NCI-H128 (cell line): ENCODE data around the gene RASSF7.

Source experiments
- DNase-seq: peaks from one replicate; lab custom pipeline; 2025; ENCODE audit not compliant: unreplicated experiment; lab: John Stamatoyannopoulos, UW

RASSF7 gene

DNA sequence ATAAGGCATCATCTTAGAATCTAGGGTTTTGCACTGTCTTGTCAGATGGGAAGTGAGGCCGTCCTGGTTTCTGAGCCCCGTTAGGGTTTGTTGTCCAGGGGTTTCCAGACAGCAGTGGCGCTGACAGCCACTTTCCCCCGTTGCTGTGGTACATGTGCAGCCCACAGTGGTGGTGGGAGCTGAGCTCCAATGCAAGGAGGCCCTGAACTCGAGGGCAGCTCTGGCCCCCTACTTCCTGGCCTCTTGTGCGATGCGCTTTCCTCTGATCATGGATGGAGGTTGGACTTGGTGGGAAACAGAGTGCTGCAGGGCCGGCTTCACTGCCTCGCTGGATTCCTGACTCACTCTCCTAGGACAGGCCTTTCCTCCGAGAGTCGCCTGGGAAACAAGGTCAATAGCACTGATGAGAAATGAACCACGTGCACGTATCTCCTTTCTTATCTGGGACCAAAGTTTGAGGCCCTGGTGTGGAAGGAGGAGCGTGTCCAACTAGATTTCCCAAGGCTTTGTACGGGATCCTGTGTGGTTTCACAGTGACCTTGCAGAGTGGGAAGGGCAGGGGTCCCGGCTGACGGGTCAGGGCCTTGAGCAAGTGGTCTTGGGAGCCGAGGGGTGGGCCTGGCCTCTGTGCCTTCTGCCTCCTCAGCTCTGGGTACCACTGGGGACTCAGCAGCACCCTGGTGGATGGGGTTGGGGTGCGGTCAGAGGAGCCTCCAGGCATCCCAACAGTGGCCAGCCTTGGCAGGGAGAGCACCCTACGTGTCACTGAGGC, 19.2 kb downstream of the RASSF7 start:
- no peak for DNase-seq

DNA sequence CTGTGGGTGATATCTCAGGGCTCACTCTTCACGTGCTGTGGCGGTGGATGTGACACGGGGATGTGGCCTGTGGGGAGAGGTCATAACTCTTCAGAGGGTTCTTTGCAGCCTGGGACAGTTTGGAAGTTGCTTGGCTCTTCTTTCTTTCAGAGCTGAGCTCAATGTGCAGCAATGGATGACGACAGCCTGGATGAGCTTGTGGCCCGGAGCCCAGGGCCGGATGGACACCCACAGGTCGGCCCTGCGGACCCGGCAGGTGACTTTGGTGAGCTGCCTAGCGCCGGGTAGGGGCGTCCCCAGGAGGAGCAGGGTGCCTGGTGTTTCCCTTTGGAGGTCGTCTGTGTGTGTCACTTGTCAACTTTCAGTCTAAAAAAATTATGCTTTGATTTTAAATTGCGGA, 20.6 kb downstream of the RASSF7 start:
- no peak for DNase-seq

DNA sequence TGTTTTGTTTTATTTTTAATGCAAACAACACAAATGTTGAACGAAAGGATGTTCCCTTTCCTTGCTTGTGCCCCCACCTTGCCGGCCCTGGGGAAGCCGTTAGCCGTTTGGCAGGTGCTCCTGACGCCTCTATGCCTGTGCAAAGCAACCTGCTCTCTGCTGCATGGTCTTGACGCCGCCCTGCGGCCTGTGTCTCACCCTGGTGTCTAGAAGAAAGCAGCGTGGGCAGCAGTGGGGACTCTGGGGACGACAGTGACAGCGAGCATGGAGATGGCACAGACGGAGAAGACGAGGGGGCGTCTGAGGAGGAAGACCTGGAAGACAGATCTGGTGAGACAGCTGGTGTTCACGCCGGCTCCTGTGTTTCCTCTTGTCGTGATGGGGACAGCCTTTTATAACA, 21.0 kb downstream of the RASSF7 start:
- no peak for DNase-seq

DNA sequence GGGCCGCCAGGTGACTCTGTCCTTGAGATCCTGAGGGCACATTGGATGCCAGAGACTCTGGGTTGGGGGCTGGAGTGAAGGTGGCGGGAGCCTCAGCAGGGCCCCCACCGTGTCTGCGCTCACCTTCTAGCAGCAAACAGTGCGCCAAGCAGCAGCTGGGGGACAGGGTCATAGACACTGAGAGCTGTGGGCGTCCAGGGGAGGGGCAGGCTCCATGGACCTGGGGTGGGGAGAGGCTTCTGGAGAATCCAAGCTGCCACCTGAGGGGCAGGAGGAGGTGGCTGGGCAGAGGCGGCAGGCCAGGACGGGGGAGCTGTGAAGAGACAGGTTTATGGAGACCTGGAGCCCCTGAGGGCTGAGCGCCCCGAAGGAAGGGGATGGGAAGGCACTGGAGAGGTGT, 23.5 kb downstream of the RASSF7 start:
- no peak for DNase-seq

DNA sequence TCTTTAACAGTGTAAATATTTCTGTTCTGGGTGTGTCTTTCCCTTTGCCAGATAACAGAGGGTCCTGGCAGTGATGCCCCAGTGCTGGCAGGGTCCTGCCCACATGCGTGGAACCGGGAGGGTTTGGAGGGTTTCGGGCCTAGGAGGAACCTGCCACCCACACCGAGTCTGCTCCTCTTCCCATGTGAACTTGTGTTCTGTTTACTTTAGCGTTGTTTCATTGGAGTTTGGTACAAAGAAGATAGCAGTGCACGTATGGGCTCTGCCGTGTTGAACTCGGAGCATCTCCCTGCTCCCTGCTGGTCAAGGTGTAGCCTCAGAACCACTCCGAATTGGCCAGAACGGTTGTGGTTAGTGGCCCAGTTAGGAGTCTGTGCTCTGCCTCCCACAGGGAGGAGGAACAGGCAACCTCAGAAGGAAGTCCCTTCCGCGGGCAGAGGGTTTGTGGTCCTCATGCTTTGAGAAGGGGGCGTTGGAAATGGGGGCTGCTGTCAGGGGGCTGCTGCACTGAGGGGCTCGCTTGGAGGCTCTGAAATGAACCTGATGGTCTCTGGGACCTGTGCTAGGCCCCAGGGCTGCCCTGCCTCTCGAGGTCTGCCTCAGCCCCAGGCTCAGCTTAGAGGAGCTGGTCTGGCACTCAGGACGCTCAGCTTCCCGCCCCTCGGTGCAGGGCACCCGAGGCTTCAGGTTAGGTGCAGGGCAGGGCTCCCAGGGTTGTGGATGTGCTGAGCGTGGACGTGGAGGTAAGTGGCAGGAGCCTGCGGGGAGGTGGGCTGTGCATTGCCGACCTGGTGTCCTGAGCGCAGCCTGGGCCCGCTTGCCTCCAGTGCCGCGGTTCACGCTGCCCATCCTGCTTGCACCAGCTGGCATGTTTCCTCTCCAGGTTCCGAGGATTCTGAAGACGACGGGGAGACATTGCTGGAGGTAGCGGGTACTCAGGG, 25.9 kb downstream of the RASSF7 start:
- no peak for DNase-seq

DNA sequence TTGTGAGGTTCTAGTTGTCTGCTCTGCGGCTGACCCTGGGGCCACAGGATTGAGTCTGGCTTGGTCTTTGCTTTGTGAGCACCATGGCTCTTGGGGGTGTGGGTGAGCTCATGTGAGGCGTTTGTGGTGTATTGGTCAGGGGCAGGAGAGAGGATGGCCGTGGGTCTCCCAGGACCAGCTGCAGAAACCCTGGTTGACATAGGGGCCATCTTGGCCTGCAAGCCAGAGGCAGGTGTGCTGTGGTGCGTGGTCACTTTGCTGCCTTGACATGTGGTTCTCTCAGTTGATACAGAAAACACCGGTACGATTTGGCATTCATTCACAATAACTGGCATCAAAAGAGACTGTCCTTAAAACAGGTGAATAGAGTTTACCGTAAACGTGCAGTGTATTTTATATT, 26.8 kb downstream of the RASSF7 start:
- DNase-seq = no peak

DNA sequence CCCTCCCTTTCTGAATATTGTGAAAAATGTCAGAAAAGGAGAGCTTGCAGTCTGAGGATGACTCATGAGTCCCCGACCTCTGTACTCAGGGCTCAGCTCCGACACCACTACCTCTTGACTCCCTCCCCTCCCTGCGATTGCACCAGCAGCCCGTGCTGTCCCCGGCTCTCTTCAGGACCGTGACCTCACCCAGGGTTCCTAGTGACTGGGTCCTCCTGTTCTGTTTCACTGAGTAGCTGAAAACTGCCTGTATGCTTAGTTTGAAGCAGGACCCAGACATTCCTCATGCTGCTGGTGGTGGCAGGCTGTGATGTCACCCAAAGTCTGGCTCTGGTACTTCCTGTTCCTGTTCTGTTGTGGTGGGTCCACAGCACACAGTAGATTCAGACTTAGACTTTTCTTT, 27.2 kb downstream of the RASSF7 start:
- DNase-seq = no peak

DNA sequence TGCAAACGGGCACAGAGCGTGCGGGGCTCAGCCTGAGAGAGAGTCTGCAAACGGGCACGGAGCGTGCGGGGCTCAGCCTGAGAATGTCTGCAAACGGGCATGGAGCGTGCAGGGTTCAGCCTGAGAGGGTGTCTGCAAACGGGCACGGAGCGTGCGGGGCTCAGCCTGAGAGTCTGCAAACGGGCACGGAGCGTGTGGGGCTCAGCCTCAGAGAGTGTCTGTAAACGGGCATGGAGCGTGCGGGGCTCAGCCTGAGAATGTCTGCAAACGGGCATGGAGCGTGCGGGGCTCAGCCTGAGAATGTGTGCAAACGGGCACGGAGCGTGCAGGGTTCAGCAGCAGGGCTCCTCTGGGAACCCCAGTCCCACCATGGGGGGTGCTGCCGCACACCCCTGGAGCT, 29.0 kb downstream of the RASSF7 start:
- DNase-seq = no peak

DNA sequence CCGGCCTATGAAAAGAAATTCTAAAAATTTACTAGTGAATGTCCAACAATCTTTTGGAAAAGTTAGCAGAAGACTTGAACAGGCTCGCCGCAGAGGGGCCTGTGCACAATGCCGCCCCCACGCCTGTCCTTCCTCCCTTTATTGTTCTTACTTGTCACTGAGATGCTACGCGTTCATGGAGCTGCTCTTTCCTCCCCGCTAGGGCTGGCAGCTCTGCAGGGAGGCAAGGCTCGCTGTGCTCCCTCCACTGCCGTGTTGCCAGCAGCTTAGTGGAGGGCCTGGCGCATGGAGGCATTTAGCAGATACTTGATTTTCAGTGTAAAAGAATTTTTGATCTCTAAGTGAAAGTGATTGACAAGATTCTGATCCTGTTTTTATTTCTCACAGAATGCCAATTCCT, 30.2 kb downstream of the RASSF7 start:
- no peak for DNase-seq

DNA sequence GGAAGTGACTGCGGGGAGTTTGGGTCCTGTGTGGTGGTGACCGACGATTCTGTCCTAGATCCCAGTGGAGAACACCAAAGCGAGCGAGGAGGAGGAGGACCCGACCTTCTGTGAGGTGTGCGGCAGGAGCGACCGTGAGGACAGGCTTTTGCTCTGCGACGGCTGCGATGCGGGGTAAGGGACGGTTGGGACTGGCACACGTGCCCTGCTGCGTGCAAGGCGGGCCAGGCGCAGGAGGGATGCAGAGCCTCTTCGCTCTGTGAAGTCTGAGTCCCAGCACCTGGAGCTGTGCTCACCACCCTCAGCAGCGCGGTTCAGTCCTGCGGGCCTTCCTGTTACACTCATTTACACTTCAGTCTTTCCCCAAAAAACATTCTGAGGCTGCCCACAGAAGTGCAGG, 31.7 kb downstream of the RASSF7 start:
- no peak for DNase-seq

DNA sequence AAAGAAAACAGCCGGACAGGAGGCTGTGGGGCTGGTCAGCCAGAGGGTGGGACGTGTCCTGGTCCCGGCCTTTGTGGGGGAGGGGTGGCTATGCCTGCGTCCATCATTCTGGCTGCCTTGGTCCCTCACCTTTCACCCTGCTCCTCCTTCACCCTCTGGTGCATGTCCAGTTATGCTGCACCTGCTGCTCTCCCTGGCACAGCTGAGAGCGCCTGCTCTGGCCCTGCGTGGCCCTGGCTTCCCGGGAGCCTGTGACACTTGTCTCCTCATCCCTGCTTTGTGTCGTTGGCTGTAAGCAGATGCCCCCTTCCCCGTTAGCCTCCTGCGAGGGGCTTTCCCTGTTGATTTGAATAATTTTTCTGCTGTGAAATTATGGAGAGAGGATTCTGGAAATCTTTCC, 32.1 kb downstream of the RASSF7 start:
- DNase-seq = no peak

DNA sequence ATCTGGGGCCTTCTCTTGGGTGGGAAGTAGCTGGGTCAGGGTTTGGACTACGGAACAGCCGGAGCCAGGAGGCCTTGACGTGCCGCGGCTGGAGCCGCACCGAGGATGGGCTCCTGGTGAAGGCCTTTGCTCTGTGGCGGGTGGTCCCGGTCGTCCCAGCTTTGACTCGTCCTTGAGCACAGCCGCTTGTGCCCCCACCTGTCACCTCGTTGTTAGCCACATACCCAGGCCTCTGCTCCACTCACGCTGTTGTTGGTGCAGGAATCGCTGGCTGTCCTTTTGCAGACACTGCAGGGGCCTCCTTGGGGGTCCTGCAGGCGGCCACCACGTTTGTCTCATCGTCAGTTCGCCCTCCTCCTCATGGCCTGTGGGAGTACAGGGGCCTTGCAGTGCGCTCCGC, 32.6 kb downstream of the RASSF7 start:
- DNase-seq = no peak

DNA sequence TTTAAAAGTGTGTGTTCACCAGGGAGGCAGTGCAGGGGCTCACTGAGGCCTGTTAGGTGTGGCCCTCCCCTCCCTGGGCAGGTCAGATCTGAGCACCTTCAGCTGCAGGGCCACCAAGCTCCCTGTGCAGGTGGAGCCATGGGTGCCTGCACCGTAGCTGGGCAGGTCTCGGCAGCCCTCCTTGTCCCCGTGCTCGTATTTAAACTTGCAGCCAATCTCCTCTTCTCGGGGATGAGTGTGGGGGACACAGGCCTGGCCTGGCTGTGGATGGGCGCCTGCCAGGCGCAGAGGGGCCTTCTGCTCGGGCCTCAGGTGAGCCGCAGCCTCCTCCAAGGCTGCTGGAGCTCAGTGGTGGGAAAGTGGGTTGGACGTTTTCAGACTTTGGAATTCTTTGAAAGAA, 34.6 kb downstream of the RASSF7 start:
- DNase-seq = no peak

DNA sequence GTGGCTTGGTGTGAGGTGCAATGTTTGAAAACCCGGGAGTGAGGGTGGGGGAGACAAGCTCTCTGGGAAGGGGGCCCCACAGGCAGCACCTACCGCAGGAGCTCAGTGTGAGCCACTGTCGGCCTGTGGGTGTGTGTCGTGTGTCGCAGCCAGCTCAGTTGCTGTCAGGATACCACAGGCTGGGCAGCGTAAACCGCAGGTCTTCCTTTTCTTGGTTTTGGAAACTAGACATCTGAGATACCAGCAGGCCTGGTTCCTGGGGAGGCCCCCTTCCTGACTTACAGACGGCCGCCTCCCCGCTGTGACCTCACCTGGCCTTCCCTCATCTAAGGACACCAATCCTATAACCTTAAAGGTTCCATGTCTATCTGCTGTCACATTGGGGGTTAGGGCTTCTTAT, 35.6 kb downstream of the RASSF7 start:
- no peak for DNase-seq

DNA sequence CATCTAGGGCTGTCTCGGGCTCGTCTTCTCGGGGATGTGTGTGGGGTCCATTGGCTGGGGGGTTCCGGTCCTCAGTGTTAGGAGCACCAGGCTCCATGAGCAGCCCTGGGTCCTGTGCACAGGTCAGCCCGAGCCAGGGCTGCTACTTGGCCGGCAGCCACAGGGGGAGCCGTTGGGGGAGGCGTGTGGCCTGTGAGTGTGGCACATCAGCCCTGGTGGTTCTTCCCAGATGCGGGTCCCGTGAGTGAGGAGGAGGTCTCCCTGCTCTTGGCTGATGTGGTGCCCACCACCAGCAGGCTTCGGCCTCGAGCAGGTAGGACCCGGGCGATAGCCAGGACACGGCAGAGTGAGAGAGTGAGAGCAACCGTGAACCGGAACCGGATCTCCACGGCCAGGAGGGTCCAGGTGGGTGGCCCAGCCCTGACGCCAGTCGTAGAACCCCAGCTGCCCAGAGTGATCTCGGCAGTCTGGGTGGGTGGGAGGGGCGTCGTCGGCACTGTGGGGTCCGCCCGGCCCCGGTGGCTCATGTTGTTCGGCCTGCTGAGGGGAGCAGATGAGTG, 36.5 kb downstream of the RASSF7 start:
- no peak for DNase-seq

DNA sequence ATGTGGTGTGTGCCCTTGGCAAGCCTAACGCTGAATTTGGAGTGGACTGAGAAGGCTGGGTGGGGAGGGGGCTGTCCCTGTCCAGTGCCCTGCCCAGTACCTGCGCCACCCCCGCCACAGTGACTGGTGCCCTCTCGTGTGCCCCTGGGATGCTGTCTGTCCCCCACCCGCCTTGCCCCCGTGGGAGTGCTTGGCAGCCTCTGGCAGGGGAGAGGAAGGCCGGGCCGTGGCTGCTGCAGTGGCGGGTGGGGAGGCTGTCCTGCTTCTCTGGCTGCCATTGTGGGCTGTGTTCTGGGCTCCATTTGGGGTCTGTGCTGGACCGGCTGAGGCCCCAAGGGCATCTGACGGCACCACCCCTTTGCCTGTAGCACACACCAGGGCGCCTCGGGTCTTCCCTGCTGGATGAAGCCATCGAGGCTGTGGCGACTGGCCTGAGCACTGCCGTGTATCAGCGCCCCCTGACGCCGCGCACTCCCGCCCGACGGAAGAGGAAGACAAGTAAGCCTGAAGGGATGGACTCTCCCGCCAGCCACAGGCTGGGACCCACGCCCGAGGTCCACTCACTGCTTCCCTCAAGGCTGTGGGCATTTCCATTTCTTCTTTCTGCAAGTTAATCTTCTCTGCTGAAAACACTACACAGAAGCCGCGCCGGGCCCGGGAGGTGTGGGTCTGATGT, 37.4 kb downstream of the RASSF7 start:
- DNase-seq = no peak

DNA sequence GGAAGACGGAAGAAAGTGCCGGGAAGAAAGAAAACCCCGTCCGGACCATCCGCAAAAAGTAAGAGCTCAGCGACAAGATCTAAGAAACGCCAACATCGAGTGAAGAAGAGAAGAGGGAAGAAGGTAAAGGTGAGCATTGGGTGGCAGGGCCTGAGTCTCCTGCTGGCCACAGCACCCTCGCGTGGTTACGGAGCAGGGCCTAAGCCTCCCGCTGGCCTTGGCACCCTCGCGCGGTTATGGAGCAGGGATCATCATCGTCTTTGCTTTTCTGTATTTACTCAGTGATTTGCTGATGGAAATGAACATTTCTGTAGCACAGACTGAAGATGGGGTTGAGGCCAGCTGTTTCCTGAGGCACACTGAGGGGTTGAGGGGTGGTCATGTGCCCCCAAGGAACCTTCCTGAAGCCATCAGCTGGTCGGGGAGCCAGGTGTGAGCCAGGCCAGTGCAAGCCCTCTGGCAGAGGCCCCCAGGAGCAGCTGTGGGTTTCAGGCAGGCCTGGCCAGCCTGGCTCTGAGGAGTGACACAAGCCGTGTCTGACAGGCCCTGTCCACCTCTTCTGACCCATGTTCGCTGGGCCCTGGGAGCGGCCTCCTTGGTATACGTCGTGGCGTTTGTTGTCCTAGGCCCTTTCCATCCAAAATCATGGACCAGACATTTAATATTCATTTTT, 40.9 kb downstream of the RASSF7 start:
- no peak for DNase-seq

DNA sequence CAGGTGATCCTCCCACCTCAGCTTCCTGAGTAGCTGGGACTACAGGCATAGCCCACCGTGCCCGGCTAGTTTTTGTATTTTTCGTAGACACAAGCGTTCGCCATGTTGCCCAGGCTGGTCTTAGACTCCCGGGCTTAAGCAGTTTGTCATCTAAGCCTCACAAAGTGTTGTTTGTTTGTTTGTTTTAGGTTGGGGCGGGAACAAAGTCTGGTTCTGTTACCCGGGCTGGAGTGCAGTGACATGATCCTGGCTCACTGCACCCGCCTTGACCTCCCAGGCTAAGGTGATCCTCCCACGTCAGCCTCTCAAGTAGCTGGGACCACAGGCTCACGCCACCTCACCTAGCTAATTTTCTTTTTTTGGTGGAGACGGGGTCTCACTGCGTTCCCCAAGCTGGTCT, 42.4 kb downstream of the RASSF7 start:
- no peak for DNase-seq

DNA sequence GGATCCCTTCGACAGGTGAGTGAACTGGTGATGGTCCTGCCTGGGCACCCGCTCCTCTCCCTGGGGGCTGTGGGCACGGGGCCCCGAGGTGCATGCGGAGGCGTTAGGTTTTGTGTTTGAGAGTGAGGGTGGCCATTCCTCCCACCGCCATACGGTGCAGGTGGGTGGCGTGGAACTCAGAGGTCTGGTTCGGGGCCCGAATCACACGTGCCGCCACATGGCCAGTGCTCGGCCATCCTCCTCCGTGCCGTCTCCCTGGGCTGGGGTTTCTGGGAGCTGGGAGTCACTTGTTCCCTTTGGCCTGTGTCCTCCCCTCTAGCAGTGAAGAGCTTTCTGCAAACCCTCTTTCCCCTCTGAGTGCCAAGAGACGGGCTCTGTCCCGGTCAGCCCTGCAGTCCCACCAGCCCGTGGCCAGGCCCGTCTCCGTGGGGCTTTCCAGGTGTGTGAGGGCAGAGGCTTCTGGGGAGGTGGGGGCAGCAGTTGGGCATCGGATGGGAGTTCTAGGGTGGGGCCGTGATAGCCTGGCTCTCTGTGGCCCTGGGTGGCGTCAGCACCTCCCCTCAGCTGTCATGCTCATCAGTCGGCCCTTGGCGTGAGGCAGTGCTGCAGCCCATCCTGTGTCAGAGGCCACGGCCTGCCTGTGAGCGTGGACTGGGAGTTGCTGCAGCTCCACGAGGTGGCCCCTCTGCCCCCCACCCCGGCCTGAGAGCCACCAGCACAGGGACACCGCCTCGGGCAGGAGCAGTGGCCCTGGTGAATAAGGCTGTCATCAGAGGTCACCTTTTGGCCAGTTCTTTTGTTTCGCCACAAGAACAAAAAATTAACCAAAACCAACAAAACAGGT, 44.7 kb downstream of the RASSF7 start:
- DNase-seq = no peak

DNA sequence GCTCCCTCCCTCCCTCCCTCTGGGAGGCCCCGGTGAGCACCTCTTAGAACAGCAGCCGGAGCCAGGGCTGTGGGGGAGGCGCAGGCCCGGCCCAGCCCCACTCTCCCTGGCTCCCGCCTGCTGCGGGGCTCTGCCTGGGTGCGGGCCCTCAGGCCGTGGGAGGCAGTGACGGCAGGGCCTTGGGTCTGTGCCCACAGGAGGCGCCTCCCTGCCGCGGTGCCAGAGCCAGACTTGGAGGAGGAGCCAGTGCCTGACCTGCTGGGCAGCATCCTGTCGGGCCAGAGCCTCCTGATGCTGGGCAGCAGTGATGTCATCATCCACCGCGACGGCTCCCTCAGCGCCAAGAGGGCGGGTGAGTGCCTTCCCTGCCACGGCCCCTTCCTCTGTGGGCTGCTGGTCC, 45.5 kb downstream of the RASSF7 start:
- DNase-seq = no peak
